MCF 10A (cell line): Measurements from ENCODE around the gene PTPN11. TPM values are rescaled to one million over a fixed set of nuclear protein-coding genes. Genes with fewer than 3 reads are reported as not detected.
"Not testable (repeated sequence)": the region's sequence is repeated elsewhere in the genome, so short reads cannot be mapped to it uniquely, and the experiment has no call there.

ENCODE experiments used
- BruUV-seq: library from RNA; stranded (reverse); fragments of 400-500 nt; replicated peaks from 2 replicates; lab custom pipeline; 2021; lab: Mats Ljungman, UMichigan
- CTCF ChIA-PET: fragments of 300-600 bp; sonication (Branson Sonifier 250); formaldehyde crosslinking; extraction: SDS; loops from one replicate; lab custom pipeline; 2021; ENCODE audit warnings: antibody characterized with exemption, inconsistent platforms; lab: Yijun Ruan, JAX
- POLR2A ChIA-PET: fragments of 300-600, 350-650 bp; sonication (Branson Sonifier 250); formaldehyde crosslinking; extraction: SDS; loops from one replicate; lab custom pipeline; 2020; ENCODE audit warnings: antibody characterized with exemption, inconsistent platforms; lab: Yijun Ruan, JAX
- DNase-seq: peaks from one replicate; pipeline ENCODE4 v3.0.0-alpha.2; 2018; ENCODE audit not compliant: unreplicated experiment
- H3K27ac Mint-ChIP-seq: one replicate; pipeline ENCODE4 v1.8.0; 2022; ENCODE audit warnings: mild to moderate bottlenecking, low read depth, mixed read lengths; ENCODE audit not compliant: unreplicated experiment
- H3K27me3 Mint-ChIP-seq: one replicate; pipeline ENCODE4 v1.8.0; 2022; ENCODE audit warnings: mixed read lengths; ENCODE audit not compliant: insufficient read depth, unreplicated experiment
- H3K36me3 Mint-ChIP-seq: one replicate; pipeline ENCODE4 v1.8.0; 2022; ENCODE audit warnings: mild to moderate bottlenecking, moderate library complexity, mixed read lengths; ENCODE audit not compliant: insufficient read depth, unreplicated experiment
- H3K4me1 Mint-ChIP-seq: one replicate; pipeline ENCODE4 v1.8.0; 2022; ENCODE audit warnings: mixed read lengths; ENCODE audit not compliant: insufficient read depth, unreplicated experiment
- H3K4me3 Mint-ChIP-seq: one replicate; pipeline ENCODE4 v1.8.0; 2022; ENCODE audit warnings: mild to moderate bottlenecking, moderate library complexity, mixed read lengths; ENCODE audit not compliant: unreplicated experiment
- H3K9me3 Mint-ChIP-seq: one replicate; pipeline ENCODE4 v1.8.0; 2022; ENCODE audit warnings: mixed read lengths; ENCODE audit not compliant: unreplicated experiment
- intact Hi-C: fragments of 100-400 bp; cut with micrococcal nuclease; formaldehyde crosslinking; loops from 2 replicates; pipeline ENCODE4 v1.14.1; 2022
- total RNA-seq: library from RNA; stranded (reverse); gene quantifications from 2 replicates; pipeline ENCODE4 v1.2.3, GENCODE V29; 2022
- TF ChIP-seq, protein P1 (sequence below): fragments of 200-600 bp; IDR thresholded peaks from one replicate; pipeline ENCODE4 v1.8.0; 2022; ENCODE audit warnings: antibody characterized with exemption, mild to moderate bottlenecking; ENCODE audit not compliant: unreplicated experiment

PTPN11 gene
- total RNA-seq, 1 experiment from 2014 or later: 164 TPM

DNA sequence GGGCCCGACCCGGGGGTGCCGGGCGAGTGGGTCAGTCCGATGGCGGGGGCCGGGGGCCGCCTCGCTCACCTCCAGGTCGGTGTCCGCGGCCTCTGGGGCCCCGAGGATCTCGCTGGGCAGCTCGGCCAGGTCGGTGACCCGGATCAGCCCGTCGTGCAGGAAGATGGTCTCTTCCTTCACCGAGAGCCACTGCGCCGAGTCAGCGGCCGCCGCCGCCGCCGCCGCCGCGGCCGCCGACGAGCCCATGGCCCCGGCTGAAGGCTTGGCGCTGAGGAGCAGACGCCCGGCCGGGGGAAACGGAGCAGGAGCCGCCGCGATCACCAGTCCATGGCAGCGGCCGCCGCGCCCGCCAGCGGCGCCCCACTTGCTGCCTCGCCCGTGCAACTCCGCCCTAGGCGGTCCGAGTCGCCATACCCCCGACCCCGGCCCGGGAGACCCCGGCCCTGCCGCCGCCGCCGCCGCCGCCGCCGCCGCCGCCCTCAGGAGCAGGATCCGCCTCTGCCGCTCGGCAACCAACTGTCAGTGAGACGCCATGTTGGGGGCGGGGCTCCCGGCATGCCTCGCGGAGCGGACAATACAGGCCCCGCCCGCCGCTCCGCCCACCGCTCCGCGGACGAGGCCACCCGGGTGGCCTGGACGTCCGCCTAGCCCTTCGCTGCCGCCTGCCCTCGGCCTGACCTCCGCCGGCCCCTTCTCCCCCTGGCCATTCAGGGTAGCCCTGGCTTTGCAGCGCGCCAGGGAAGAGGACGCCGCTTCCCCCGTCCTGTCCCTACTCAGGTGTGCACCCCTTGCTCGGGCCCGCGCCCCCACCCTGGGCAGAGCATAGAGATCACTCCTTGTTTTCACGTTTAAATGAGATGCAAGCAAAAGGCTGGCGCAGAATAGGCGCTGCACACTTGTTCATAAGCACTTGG is 36.6 kb upstream of the PTPN11 start, which contains the start of gene HECTD4:
HECTD4 (minus strand) TSS at position 549 of the 914 bp plus-strand sequence; CDS start at position 246, 303 bp downstream.
- Mint-ChIP-seq H3K36me3 (peaks cover 6% of the 10 kb centered on the region), H3K27me3 (no peaks in the 10 kb centered on the region), H3K9me3 (no peaks in the 10 kb centered on the region), H3K4me3 (peak within 1 kb of the TSS; percentile 88), H3K4me1 (peaks cover 16% of the 10 kb centered on the region), H3K27ac (peak within 1 kb of the TSS; percentile 72)
- TF ChIP-seq, protein P1, sequence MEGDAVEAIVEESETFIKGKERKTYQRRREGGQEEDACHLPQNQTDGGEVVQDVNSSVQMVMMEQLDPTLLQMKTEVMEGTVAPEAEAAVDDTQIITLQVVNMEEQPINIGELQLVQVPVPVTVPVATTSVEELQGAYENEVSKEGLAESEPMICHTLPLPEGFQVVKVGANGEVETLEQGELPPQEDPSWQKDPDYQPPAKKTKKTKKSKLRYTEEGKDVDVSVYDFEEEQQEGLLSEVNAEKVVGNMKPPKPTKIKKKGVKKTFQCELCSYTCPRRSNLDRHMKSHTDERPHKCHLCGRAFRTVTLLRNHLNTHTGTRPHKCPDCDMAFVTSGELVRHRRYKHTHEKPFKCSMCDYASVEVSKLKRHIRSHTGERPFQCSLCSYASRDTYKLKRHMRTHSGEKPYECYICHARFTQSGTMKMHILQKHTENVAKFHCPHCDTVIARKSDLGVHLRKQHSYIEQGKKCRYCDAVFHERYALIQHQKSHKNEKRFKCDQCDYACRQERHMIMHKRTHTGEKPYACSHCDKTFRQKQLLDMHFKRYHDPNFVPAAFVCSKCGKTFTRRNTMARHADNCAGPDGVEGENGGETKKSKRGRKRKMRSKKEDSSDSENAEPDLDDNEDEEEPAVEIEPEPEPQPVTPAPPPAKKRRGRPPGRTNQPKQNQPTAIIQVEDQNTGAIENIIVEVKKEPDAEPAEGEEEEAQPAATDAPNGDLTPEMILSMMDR: no peak
- CTCF ChIA-PET: interaction anchor here (0.7 kb wide), 1 partner anchor 41 kb away, joined by 4 read pairs; no protein-coding TSS in a partner anchor
- POLR2A ChIA-PET: interaction anchor here (0.6 kb wide), 1 partner anchor 314 kb away, joined by 3 read pairs; no protein-coding TSS in a partner anchor
- no TSS peak for BruUV-seq
- peak; percentile 89 for DNase-seq
- intact Hi-C loops: loop anchor here (10.0 kb wide), 2 partner anchors 127 to 537 kb away; partner anchors contain the start of gene MAPKAPK5

DNA sequence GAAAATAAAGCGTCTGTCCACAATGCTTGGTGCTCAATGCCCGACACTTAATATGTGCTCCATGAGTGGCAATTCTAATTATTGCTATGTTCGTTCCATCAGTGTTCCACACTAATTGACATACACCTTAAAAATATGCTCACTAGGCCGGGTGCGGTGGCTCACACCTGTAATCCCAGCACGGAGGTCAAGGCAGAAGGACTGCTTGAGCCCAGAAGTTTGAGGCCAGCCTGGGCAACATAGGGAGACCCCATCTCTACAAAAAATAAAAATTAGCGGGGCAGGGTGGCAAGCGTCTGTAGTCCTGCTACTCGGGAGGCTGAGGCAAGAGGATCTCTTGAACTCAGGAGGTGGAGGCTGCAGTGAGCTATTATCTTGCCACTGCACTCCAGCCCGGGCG is 35.9 kb upstream of the PTPN11 start:
- no peaks in the 10 kb centered on the region for H3K9me3 Mint-ChIP-seq
- TF ChIP-seq, protein P1: no peak

DNA sequence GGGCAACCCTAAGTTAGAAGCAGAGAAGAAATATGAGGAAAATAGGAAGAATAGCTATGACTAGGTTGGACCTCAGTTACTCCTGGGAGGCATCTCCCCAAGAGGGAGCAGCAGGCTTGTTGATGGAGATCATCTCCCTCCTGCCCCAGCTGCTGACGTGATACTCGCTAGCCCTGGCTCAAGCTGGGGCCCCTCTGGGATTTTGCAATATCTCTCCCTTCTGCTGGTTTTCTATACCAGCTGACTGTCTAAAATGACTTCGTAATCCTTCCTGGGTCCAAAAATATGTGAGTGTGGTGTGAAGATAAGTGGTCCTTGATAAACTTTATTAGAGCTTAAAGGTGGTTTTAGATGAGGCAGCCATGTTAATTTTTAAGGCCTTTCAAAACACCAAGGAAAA is 32.0 kb upstream of the PTPN11 start:
- Mint-ChIP-seq H3K27me3 (no peaks in the 10 kb centered on the region), H3K27ac (no peak overlapping the region), H3K9me3 (no peaks in the 10 kb centered on the region), H3K4me1 (peaks cover 7% of the 10 kb centered on the region), H3K36me3 (no peaks in the 10 kb centered on the region), H3K4me3 (no peak overlapping the region)
- DNase-seq: no peak
- BruUV-seq: no TSS peak
- ChIA-PET CTCF (interaction anchor here (0.6 to 4.4 kb wide), 38 partner anchors 10 to 365 kb away, joined by 3 to 60 read pairs (median 4); no protein-coding TSS in a partner anchor), POLR2A (interaction anchor here (0.7 to 1.9 kb wide), 8 partner anchors 17 to 1169 kb away, joined by 3 to 16 read pairs (median 4); no protein-coding TSS in a partner anchor)
- TF ChIP-seq, protein P1: no peak
- intact Hi-C loops: loop anchor here (1.0 to 10.0 kb wide), 6 partner anchors 91 to 542 kb away; partner anchors contain the start of gene MAPKAPK5

More for the DNA sequence above, 35.9 kb upstream of the PTPN11 start:
- no TSS peak for BruUV-seq
- Mint-ChIP-seq H3K4me1 (peaks cover 20% of the 10 kb centered on the region), H3K27me3 (no peaks in the 10 kb centered on the region), H3K27ac (peak overlapping the region; percentile 72), H3K4me3 (peak overlapping the region; percentile 88), H3K36me3 (peaks cover 6% of the 10 kb centered on the region)
- ChIA-PET CTCF (no interaction called here), POLR2A (no interaction called here)
- DNase-seq: no peak
- intact Hi-C loops: loop anchor here (10.0 kb wide), 2 partner anchors 128 to 538 kb away; partner anchors contain the start of gene MAPKAPK5

DNA sequence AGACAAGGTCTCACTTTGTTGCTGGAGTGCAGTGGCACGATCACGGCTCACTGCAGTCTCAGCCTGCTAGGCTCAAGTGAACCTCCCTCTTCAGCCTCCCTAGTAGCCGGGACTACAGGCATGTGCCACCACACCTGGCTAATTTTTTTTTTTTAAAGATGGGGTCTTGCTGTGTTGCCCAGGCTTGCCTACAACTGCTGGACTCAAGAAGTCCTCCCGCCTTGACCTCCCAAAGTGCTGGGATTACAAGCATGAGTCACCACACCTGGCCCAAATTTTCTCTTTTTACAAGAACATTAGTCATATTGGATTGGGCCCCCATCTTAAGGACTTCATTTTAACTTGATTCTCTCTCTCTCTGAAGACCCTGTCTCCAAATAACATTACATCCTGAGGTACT is 29.5 kb upstream of the PTPN11 start:
- Mint-ChIP-seq H3K27ac (no peak overlapping the region), H3K27me3 (no peaks in the 10 kb centered on the region), H3K36me3 (no peaks in the 10 kb centered on the region), H3K4me1 (peaks cover 7% of the 10 kb centered on the region), H3K9me3 (no peaks in the 10 kb centered on the region), H3K4me3 (no peak overlapping the region)
- DNase-seq: no peak
- ChIA-PET CTCF (interaction anchor here (0.6 to 4.4 kb wide), 3 partner anchors 147 to 286 kb away, joined by 3 to 60 read pairs (median 3); no protein-coding TSS in a partner anchor), POLR2A (no interaction called here)
- intact Hi-C loops: loop anchor here (10.0 kb wide), 2 partner anchors 134 to 544 kb away; partner anchors contain the start of gene MAPKAPK5
- no TSS peak for BruUV-seq
- TF ChIP-seq, protein P1: no peak

DNA sequence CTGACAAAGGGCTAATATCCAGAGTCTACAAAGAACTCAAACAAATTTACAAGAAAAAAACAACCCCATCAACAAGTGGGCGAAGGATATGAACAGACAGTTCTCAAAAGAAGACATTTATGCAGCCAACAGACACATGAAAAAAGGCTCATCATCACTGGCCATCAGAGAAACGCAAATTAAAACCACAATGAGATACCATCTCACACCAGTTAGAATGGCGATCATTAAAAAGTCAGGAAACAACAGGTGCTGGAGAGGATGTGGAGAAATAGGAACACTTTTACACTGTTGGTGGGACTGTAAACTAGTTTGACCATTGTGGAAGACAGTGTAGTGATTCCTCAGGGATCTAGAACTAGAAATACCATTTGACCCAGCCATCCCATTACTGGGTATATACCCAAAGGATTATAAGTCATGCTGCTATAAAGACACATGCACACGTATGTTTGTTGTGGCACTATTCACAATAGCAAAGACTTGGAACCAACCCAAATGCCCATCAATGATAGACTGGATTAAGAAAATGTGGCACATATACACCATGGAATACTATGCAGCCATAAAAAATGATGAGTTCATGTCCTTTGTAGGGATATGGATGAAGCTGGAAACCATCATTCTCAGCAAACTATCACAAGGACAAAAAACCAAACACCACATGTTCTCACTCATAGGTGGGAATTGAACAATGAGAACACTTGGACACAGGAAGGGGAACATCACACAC is 28.7 kb upstream of the PTPN11 start:
- H3K4me1 Mint-ChIP-seq, H3K27ac Mint-ChIP-seq, H3K4me3 Mint-ChIP-seq, H3K9me3 Mint-ChIP-seq, H3K36me3 Mint-ChIP-seq, H3K27me3 Mint-ChIP-seq, POLR2A ChIA-PET, BruUV-seq, DNase-seq: not testable (repeated sequence)
- intact Hi-C loops: loop anchor here (10.0 kb wide), 2 partner anchors 135 to 545 kb away; partner anchors contain the start of gene MAPKAPK5
- CTCF ChIA-PET: interaction anchor here (0.9 to 4.4 kb wide), 2 partner anchors 192 to 287 kb away, joined by 3 to 60 read pairs; no protein-coding TSS in a partner anchor
